GM21717 (cell line): ENCODE results near the gene BUB3.
"Not testable (repeated sequence)": the region's sequence is repeated elsewhere in the genome, so short reads cannot be mapped to it uniquely, and the experiment has no call there.

Experiments used
- ATAC-seq: cut with Tn5 transposase; IDR thresholded peaks from one replicate; pipeline ENCODE4 v1.9.1; 2021; ENCODE audit warnings: mild to moderate bottlenecking, moderate library complexity; ENCODE audit not compliant: unreplicated experiment

BUB3 gene

GRCh38 chr10:123153486-123154091, 613 bp upstream of the BUB3 start:
- no peak for ATAC-seq

- peak; percentile 54 for ATAC-seq
Measured at GRCh38 chr10:123154711-123155505, 706 bp downstream of the BUB3 start.

GRCh38 chr10:123156078-123156477, 1.9 kb downstream of the BUB3 start:
- ATAC-seq = no peak

- ATAC-seq = no peak
Measured at GRCh38 chr10:123157210-123157609, 3.0 kb downstream of the BUB3 start.

- ATAC-seq = no peak
Measured at GRCh38 chr10:123158682-123159081, 4.5 kb downstream of the BUB3 start.

- ATAC-seq = no peak
Measured at GRCh38 chr10:123160311-123160980, 6.2 kb downstream of the BUB3 start.

GRCh38 chr10:123164319-123164718, 10.1 kb downstream of the BUB3 start:
- no peak for ATAC-seq

GRCh38 chr10:123165445-123166072, 11.4 kb downstream of the BUB3 start:
- no peak for ATAC-seq

GRCh38 chr10:123166618-123167017, 12.4 kb downstream of the BUB3 start:
- ATAC-seq = no peak

- no peak for ATAC-seq
Measured at GRCh38 chr10:123170961-123171360, 16.8 kb downstream of the BUB3 start.

GRCh38 chr10:123171616-123172015, 17.4 kb downstream of the BUB3 start:
- not testable (repeated sequence) for ATAC-seq

GRCh38 chr10:123175389-123176387, 21.5 kb downstream of the BUB3 start:
- ATAC-seq = no peak

GRCh38 chr10:123178390-123178789, 24.2 kb downstream of the BUB3 start:
- ATAC-seq = not testable (repeated sequence)

GRCh38 chr10:123180101-123181090, 26.2 kb downstream of the BUB3 start:
- ATAC-seq = no peak

- no peak for ATAC-seq
Measured at GRCh38 chr10:123183724-123184123, 29.5 kb downstream of the BUB3 start.

- no peak for ATAC-seq
Measured at GRCh38 chr10:123187781-123188180, 33.6 kb downstream of the BUB3 start.

GRCh38 chr10:123191886-123192285, 37.7 kb downstream of the BUB3 start:
- no peak for ATAC-seq

- no peak for ATAC-seq
Measured at GRCh38 chr10:123194056-123194455, 39.9 kb downstream of the BUB3 start.

GRCh38 chr10:123200531-123200930, 46.3 kb downstream of the BUB3 start:
- no peak for ATAC-seq
